NB4 (cell line): ENCODE results near the gene GNG7.
A peak's percentile ranks its signal among the peaks of the same experiment; 100 is the strongest.

ENCODE experiments used
- DNase-seq: peaks from one replicate; pipeline ENCODE4 v3.0.0; 2010; ENCODE audit warnings: low read depth
- H3K4me3 ChIP-seq: one replicate; pipeline ENCODE4 v1.5.1; 2011; ENCODE audit warnings: mild to moderate bottlenecking, low read depth, low read length, moderate library complexity
- MAX ChIP-seq: IDR thresholded peaks from 2 replicates; pipeline ENCODE4 v1.6.1; 2011; ENCODE audit warnings: low read depth, low read length
- MYC ChIP-seq: IDR thresholded peaks from 2 replicates; pipeline ENCODE4 v1.6.1; 2011; ENCODE audit warnings: low read depth, low read length
- POLR2A ChIP-seq: IDR thresholded peaks from 2 replicates; pipeline ENCODE4 v1.6.1; 2011; ENCODE audit warnings: mild to moderate bottlenecking; ENCODE audit not compliant: insufficient read length; ENCODE audit errors: extremely low read depth
- TF ChIP-seq, protein P1 (sequence below): IDR thresholded peaks from one replicate; pipeline ENCODE4 v1.5.1; 2012; ENCODE audit warnings: low read depth, low read length

The GNG7 gene

DNA sequence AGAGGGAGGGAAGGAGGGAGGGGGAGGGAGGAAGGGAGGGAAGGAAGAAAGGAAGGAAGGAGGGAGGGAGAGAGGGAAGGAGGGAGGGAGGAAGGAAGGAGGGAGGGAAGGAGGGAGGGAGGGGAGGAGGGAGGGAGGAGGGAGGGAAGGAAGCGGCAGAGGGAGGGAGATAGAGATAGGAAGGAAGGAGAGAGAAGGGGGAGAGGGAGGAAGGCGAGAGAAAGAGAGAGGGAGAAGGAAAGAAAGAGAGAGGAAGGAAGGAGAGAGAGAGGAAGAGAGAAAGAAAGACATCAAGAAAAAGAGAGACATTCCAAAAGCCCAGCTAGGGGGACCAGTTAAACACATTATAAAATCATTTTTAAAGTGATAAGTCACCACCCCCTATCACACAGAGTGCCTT lies 62.5 kb downstream of the GNG7 start:
- TF ChIP-seq MAX (no peak), MYC (no peak), POLR2A (no peak)
- TF ChIP-seq, protein P1, sequence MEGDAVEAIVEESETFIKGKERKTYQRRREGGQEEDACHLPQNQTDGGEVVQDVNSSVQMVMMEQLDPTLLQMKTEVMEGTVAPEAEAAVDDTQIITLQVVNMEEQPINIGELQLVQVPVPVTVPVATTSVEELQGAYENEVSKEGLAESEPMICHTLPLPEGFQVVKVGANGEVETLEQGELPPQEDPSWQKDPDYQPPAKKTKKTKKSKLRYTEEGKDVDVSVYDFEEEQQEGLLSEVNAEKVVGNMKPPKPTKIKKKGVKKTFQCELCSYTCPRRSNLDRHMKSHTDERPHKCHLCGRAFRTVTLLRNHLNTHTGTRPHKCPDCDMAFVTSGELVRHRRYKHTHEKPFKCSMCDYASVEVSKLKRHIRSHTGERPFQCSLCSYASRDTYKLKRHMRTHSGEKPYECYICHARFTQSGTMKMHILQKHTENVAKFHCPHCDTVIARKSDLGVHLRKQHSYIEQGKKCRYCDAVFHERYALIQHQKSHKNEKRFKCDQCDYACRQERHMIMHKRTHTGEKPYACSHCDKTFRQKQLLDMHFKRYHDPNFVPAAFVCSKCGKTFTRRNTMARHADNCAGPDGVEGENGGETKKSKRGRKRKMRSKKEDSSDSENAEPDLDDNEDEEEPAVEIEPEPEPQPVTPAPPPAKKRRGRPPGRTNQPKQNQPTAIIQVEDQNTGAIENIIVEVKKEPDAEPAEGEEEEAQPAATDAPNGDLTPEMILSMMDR: no peak
- no peak overlapping the region for H3K4me3 ChIP-seq
- no peak for DNase-seq

DNA sequence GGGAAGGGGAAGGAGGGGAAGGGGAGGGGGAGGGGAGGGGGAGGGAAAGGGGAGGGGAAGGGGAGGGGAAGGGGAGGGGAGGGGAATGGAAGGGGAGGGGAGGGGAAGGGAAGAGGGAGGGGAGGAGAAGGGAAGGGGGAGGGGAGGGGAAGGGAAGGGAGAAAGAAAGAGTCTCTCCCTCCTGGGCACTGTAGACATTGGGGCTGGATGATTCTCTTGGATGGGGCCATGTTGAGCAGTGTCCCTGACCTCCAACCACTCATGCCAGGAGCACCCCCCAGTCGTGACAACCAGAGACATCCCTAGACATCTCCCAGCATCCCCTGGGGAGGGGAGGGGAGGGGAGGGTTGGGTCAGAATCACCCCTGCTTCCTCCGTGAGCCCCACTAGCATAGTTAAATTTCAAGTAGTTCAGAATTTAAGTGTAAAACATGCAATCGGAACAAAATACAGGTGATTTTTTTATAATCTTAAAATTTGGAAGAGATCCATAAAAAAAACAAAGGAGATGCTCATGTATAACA lies 64.0 kb downstream of the GNG7 start:
- H3K4me3 ChIP-seq: no peak overlapping the region
- no peak for DNase-seq
- TF ChIP-seq MYC (no peak), POLR2A (no peak), MAX (no peak)
- TF ChIP-seq, protein P1: no peak

DNA sequence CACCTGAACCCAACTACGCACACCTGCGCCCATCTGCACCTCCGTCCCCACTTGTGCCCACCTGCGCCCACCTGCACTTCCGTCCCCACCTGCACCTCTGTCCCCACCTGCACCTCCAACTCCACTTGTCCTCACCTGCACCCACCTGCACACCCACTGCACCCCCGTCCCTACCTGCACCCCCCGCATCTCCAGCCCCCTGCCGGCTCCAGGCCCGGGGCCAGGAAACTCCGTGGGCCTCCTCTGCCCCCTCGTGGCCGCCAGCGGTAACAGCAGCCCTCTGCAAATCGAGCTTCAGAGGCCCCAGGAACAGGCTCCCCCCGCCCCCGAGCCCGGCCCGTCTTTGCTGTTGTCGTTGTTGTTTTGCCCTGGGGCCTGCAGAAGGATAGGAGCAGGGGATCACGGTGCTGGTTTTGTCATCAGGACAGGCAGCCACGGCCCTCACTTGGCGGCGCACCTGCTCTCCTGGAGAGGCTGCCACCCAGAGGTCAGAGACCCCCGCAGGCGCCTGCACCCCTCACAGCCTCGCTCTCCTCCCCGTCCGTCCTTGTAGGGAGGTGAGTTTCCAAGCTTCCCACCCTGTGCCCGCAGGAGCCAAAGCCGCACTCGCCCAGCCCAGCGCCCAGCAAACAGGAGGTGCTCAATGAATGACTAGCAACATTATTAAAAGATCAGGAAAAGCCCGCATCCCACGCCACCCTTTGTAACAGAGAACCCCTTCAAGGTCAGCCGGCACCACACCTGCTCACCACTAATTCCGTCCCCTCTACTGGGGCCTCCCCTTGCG lies 65.4 kb downstream of the GNG7 start:
- peak; percentile 61 for DNase-seq
- H3K4me3 ChIP-seq: no peak overlapping the region
- TF ChIP-seq, protein P1: peak; percentile 30
- no peak for TF ChIP-seq MAX

- H3K4me3 ChIP-seq: no peak overlapping the region
- DNase-seq: no peak
- TF ChIP-seq MAX (no peak), MYC (no peak), POLR2A (no peak)
- TF ChIP-seq, protein P1: no peak
Observed at GRCh38 chr19:2636141-2636896, 66.2 kb downstream of the GNG7 start.

DNA sequence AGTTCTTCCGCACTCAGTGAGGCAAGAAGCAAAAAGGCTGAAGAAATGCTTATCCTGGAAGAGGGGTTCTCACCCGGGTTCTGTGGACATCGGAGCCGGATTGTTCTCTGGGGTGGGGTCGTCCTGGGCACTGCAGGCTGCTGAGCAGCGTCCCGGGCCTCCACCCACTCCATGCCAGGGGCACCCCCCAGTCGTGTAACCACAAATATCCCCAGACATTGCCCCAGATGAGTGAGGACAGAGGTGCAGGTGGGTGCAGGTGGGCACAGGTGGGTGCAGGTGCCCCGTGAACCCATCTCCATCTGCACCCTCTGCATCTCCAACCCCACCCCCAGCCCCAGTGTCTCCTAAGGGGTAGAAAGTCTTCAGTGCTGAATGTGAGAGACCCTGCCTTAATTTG lies 67.5 kb downstream of the GNG7 start:
- DNase-seq: no peak
- TF ChIP-seq MAX (no peak), MYC (no peak), POLR2A (no peak)
- TF ChIP-seq, protein P1: no peak
- H3K4me3 ChIP-seq: no peak overlapping the region
